Kidney (tissue), 14 donors: ENCODE results near the gene C3orf22. TPM values are rescaled to one million over a fixed set of nuclear protein-coding genes. Genes with fewer than 3 reads are reported as not detected.

ENCODE experiments used
- DNase-seq, 5 donors: peaks; one replicate each; pipeline ENCODE4 v3.0.0-alpha.2; 2013 to 2020
- FAIRE-seq: peaks from 2 replicates; lab custom pipeline; 2012; peaks lifted over from hg19 to GRCh38; lab: Jason Lieb, UNC
- H3K27ac ChIP-seq, 2 donors: one replicate each; pipeline ENCODE4 v1.7.0; 2013; ENCODE audit warnings: low read depth in 2 of 2, low read length in 2 of 2, inconsistent platforms in 1 of 2
- H3K27me3 ChIP-seq: one replicate; pipeline ENCODE4 v1.7.1; 2013; ENCODE audit warnings: low read length, inconsistent platforms; ENCODE audit not compliant: control insufficient read depth, insufficient read depth
- H3K36me3 ChIP-seq, 3 donors: one replicate each; pipeline versions ENCODE4 v1.7.0 to v1.7.1; 2013; ENCODE audit warnings: low read length in 3 of 3, control low read depth in 1 of 3, inconsistent platforms in 1 of 3; ENCODE audit not compliant: insufficient read depth in 3 of 3, control insufficient read depth in 2 of 3
- H3K4me1 ChIP-seq, 3 donors: one replicate each; pipeline versions ENCODE4 v1.7.0 to v1.7.1; 2013; ENCODE audit warnings: low read length in 3 of 3, inconsistent platforms in 1 of 3, low read depth in 1 of 3; ENCODE audit not compliant: control insufficient read depth in 2 of 3, insufficient read depth in 2 of 3
- H3K4me3 ChIP-seq, 3 donors: one replicate each; pipeline versions ENCODE4 v1.7.0 to v1.8.1; 2013; ENCODE audit warnings: low read length in 3 of 3, control low read depth in 1 of 3, inconsistent platforms in 1 of 3
- H3K9ac ChIP-seq, 3 donors: one replicate each; pipeline versions ENCODE4 v1.7.0 to v1.7.1; 2013; ENCODE audit warnings: low read length in 3 of 3, control low read depth in 1 of 3, inconsistent platforms in 1 of 3
- H3K9me3 ChIP-seq, 3 donors: one replicate each; pipeline versions ENCODE4 v1.7.0 to v1.7.1; 2013; ENCODE audit warnings: low read length in 3 of 3, control low read depth in 1 of 3, inconsistent platforms in 1 of 3; ENCODE audit not compliant: control insufficient read depth in 2 of 3, insufficient read depth in 1 of 3
- CTCF ChIP-seq: IDR thresholded peaks from 3 replicates; pipeline ENCODE4 v1.5.1; 2012; ENCODE audit warnings: mild to moderate bottlenecking, moderate library complexity, borderline replicate concordance; ENCODE audit not compliant: insufficient read depth; ENCODE audit errors: extremely low read depth
- intact Hi-C: fragments of 100-400 bp; cut with DNase I; formaldehyde crosslinking; loops from one replicate; pipeline ENCODE4 v1.11.1; 2022
- polyA plus RNA-seq: library from polyadenylated mRNA; stranded (reverse); fragments of 350-450 nt; fragmentation: Illumina TruSeq; extraction: RNeasy Lipid Tissue Mini Kit (QIAGEN cat#74804); gene quantifications from one replicate; pipeline ENCODE4 v1.2.3, GENCODE V29; 2014; ENCODE audit warnings: low read depth, low replicate concordance; ENCODE audit not compliant: insufficient read depth
- total RNA-seq: library from RNA; stranded (reverse); fragmentation: NEBNext Ultra II Directional; extraction: Animal tissue kit (Norgen Biotek cat#: 25700); gene quantifications from one replicate; pipeline ENCODE4 v1.2.1, GENCODE V29; 2021
- donor health status: control.
- donor health status: control.
- donor health status: control.
- donor health status: control.
- donor health status: control.
- donor health status: DM: yes; HTN: yes; CAD: no.
- donor health status: Normal renal cell carcinoma (clear cell type).

Gene C3orf22
- total and polyA plus RNA-seq, 2 donors from 2014 or later, result not detected

- DNase-seq, result peak in 1 of 5 donors; percentile 60
- no peaks in the 10 kb centered on the region for H3K36me3 ChIP-seq
- no peak overlapping the region for H3K4me3 ChIP-seq
- H3K27ac ChIP-seq, result no peak overlapping the region
- no peak for TF ChIP-seq CTCF
- no peak overlapping the region for H3K9ac ChIP-seq
- H3K27me3 ChIP-seq, result no peaks in the 10 kb centered on the region
- intact Hi-C loops, result no loop called here
- no peak for FAIRE-seq
- H3K4me1 ChIP-seq, result no peaks in the 10 kb centered on the region
- no peaks in the 10 kb centered on the region for H3K9me3 ChIP-seq
These were observed 49.0 kb downstream of the C3orf22 start for GRCh38 chr3:126509597-126510307.

GRCh38 chr3:126508564-126508964, 50.2 kb downstream of the C3orf22 start:
- intact Hi-C loops, result no loop called here
- FAIRE-seq (no peak), DNase-seq (peak in 1 of 5 donors; percentile 53)
- TF ChIP-seq CTCF, result no peak
- H3K9me3 ChIP-seq, result no peaks in the 10 kb centered on the region
- H3K4me3 ChIP-seq, result no peak overlapping the region
- no peak overlapping the region for H3K27ac ChIP-seq
- H3K9ac ChIP-seq, result no peak overlapping the region
- no peaks in the 10 kb centered on the region for H3K4me1 ChIP-seq
- H3K36me3 ChIP-seq, result no peaks in the 10 kb centered on the region
- H3K27me3 ChIP-seq, result no peaks in the 10 kb centered on the region

- peak in 1 of 5 donors; percentile 58 for DNase-seq
- no peaks in the 10 kb centered on the region for H3K4me1 ChIP-seq
- FAIRE-seq, result no peak
- H3K9me3 ChIP-seq, result no peaks in the 10 kb centered on the region
- H3K9ac ChIP-seq, result no peak overlapping the region
- intact Hi-C loops, result no loop called here
- H3K27me3 ChIP-seq, result no peaks in the 10 kb centered on the region
- H3K27ac ChIP-seq, result no peak overlapping the region
- no peak for TF ChIP-seq CTCF
- H3K4me3 ChIP-seq, result no peak overlapping the region
- no peaks in the 10 kb centered on the region for H3K36me3 ChIP-seq
These were observed 50.8 kb downstream of the C3orf22 start for GRCh38 chr3:126507886-126508285.
